Measurements from ENCODE around the gene WNK2.

Gene WNK2

DNA sequence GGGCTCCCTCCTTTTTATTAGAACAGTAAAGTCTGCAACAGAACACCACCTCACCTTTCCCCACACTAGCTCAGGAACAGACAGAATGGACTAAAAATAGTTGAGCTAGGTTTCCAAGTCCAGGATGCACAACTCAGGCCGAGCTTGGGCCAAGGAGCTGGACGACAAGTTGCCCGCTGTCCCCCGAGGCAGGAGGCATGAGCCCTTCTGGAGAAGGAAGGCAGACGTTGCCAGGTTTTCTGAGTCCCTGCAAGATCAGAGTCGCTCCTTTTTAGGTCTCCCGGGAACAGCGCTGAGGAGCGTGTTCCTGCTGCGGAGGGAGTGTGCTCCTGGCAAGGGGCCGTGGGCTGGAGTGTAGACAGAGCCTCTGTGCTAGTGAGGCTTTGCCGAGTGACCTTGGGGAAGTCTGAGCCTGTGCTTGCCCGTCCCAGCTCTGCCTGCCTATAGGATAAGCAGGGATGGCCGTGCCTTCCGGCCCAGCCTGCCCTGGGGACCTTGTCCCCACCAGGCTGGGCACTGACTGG, 121.6 kb downstream of the WNK2 start:
- TF ChIP-seq EZH2phosphoT487 (IDR thresholded peaks at IDR 0.05; ENCODE audit: borderline replicate concordance, low read length), result no peak
- H3K4me3 ChIP-seq (ENCODE audit: low read length), result no peak overlapping the region
- no peaks in the 10 kb centered on the region for H3K27me3 ChIP-seq (ENCODE audit: control insufficient read depth, low read length)
- peaks cover 5% of the 10 kb centered on the region for H3F3A ChIP-seq (ENCODE audit: control insufficient read depth, insufficient read depth)
- H4K20me1 ChIP-seq (ENCODE audit: control insufficient read depth, insufficient read depth, low read depth, low read length), result no peaks in the 10 kb centered on the region
- no peak overlapping the region for H3K27ac ChIP-seq (ENCODE audit: low read depth, low read length)
- peaks cover 41% of the 10 kb centered on the region for H3K4me1 ChIP-seq (ENCODE audit: control insufficient read depth, low read length)
- H3K79me2 ChIP-seq (ENCODE audit: control insufficient read depth, low read length), result no peaks in the 10 kb centered on the region
- no peaks in the 10 kb centered on the region for H3K9me2 ChIP-seq (replicated peaks; ENCODE audit: control insufficient read depth, low read length)
- H3K36me3 ChIP-seq (ENCODE audit: control insufficient read depth, low read length), result peaks cover 15% of the 10 kb centered on the region
- H3K9me3 ChIP-seq (ENCODE audit: control insufficient read depth, insufficient read depth, low read length), result no peaks in the 10 kb centered on the region
- no peak overlapping the region for H3K4me2 ChIP-seq (ENCODE audit: low read length)

- Histone ChIP-seq H3K79me2 (ENCODE audit: control insufficient read depth, low read length) (no peaks in the 10 kb centered on the region), H3F3A (ENCODE audit: control insufficient read depth, insufficient read depth) (peaks cover 5% of the 10 kb centered on the region), H3K4me3 (ENCODE audit: low read length) (no peak overlapping the region), H3K4me2 (ENCODE audit: low read length) (no peak overlapping the region), H3K27me3 (ENCODE audit: control insufficient read depth, low read length) (no peaks in the 10 kb centered on the region), H3K9me2 (replicated peaks; ENCODE audit: control insufficient read depth, low read length) (no peaks in the 10 kb centered on the region), H3K9me3 (ENCODE audit: control insufficient read depth, insufficient read depth, low read length) (no peaks in the 10 kb centered on the region), H3K36me3 (ENCODE audit: control insufficient read depth, low read length) (peaks cover 10% of the 10 kb centered on the region), H3K27ac (ENCODE audit: low read depth, low read length) (no peak overlapping the region), H3K4me1 (ENCODE audit: control insufficient read depth, low read length) (peaks cover 36% of the 10 kb centered on the region), H4K20me1 (ENCODE audit: control insufficient read depth, insufficient read depth, low read depth, low read length) (no peaks in the 10 kb centered on the region)
- no peak for TF ChIP-seq EZH2phosphoT487 (IDR thresholded peaks at IDR 0.05; ENCODE audit: borderline replicate concordance, low read length)
- TF ChIP-seq, protein P1, sequence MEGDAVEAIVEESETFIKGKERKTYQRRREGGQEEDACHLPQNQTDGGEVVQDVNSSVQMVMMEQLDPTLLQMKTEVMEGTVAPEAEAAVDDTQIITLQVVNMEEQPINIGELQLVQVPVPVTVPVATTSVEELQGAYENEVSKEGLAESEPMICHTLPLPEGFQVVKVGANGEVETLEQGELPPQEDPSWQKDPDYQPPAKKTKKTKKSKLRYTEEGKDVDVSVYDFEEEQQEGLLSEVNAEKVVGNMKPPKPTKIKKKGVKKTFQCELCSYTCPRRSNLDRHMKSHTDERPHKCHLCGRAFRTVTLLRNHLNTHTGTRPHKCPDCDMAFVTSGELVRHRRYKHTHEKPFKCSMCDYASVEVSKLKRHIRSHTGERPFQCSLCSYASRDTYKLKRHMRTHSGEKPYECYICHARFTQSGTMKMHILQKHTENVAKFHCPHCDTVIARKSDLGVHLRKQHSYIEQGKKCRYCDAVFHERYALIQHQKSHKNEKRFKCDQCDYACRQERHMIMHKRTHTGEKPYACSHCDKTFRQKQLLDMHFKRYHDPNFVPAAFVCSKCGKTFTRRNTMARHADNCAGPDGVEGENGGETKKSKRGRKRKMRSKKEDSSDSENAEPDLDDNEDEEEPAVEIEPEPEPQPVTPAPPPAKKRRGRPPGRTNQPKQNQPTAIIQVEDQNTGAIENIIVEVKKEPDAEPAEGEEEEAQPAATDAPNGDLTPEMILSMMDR (IDR thresholded peaks at IDR 0.05; ENCODE audit: low read depth, low read length, poor library complexity, severe bottlenecking), result no peak
Measured at GRCh38 chr9:93306081-93306480, 122.1 kb downstream of the WNK2 start.

DNA sequence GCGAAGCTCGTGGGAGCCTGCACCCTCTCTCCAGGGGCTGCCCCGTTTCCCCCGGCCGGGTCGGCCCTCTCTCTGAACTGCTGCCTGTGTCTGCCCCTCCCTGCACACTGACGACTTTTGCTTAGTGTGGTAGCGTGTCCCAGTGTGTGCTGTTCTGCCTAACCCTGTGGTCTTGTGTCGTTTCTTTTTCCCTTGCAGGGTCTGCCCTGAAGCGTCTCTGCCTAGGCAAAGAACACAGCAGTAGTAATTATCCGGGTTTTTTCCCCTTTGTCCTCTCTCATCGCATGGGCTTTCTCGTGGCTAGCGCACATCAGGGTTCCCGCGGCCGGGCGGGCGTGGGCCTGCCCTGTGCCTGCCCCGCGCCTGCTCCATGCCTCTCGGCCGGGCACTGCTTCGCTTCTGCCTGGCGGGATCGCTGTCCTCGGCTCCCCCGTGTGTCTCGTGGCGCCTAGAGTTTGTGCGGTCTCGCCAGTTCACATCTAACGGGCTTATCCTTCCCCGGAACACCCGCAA, 122.7 kb downstream of the WNK2 start:
- no peak overlapping the region for H3K4me3 ChIP-seq (ENCODE audit: low read length)
- H3K9me2 ChIP-seq (replicated peaks; ENCODE audit: control insufficient read depth, low read length), result no peaks in the 10 kb centered on the region
- no peak overlapping the region for H3K4me2 ChIP-seq (ENCODE audit: low read length)
- H3K9me3 ChIP-seq (ENCODE audit: control insufficient read depth, insufficient read depth, low read length), result no peaks in the 10 kb centered on the region
- H3K27me3 ChIP-seq (ENCODE audit: control insufficient read depth, low read length), result no peaks in the 10 kb centered on the region
- H3F3A ChIP-seq (ENCODE audit: control insufficient read depth, insufficient read depth), result peaks cover 5% of the 10 kb centered on the region
- H4K20me1 ChIP-seq (ENCODE audit: control insufficient read depth, insufficient read depth, low read depth, low read length), result no peaks in the 10 kb centered on the region
- H3K4me1 ChIP-seq (ENCODE audit: control insufficient read depth, low read length), result peaks cover 31% of the 10 kb centered on the region
- H3K27ac ChIP-seq (ENCODE audit: low read depth, low read length), result no peak overlapping the region
- TF ChIP-seq, protein P1 (IDR thresholded peaks at IDR 0.05; ENCODE audit: low read depth, low read length, poor library complexity, severe bottlenecking), result no peak
- no peak for TF ChIP-seq EZH2phosphoT487 (IDR thresholded peaks at IDR 0.05; ENCODE audit: borderline replicate concordance, low read length)
- H3K36me3 ChIP-seq (ENCODE audit: control insufficient read depth, low read length), result peaks cover 4% of the 10 kb centered on the region; the same call in 1 of the 2 replicates
- H3K79me2 ChIP-seq (ENCODE audit: control insufficient read depth, low read length), result no peaks in the 10 kb centered on the region

GRCh38 chr9:93307468-93308157, 123.7 kb downstream of the WNK2 start:
- peaks cover 21% of the 10 kb centered on the region for H3K4me1 ChIP-seq (ENCODE audit: control insufficient read depth, low read length)
- no peaks in the 10 kb centered on the region; the same call in 1 of the 2 replicates for H3K36me3 ChIP-seq (ENCODE audit: control insufficient read depth, low read length)
- no peaks in the 10 kb centered on the region for H3K27me3 ChIP-seq (ENCODE audit: control insufficient read depth, low read length)
- peaks cover 5% of the 10 kb centered on the region for H3F3A ChIP-seq (ENCODE audit: control insufficient read depth, insufficient read depth)
- H3K27ac ChIP-seq (ENCODE audit: low read depth, low read length), result no peak overlapping the region
- no peak overlapping the region for H3K4me3 ChIP-seq (ENCODE audit: low read length)
- H3K9me3 ChIP-seq (ENCODE audit: control insufficient read depth, insufficient read depth, low read length), result no peaks in the 10 kb centered on the region
- no peaks in the 10 kb centered on the region for H3K9me2 ChIP-seq (replicated peaks; ENCODE audit: control insufficient read depth, low read length)
- H4K20me1 ChIP-seq (ENCODE audit: control insufficient read depth, insufficient read depth, low read depth, low read length), result no peaks in the 10 kb centered on the region
- TF ChIP-seq EZH2phosphoT487 (IDR thresholded peaks at IDR 0.05; ENCODE audit: borderline replicate concordance, low read length), result no peak
- TF ChIP-seq, protein P1 (IDR thresholded peaks at IDR 0.05; ENCODE audit: low read depth, low read length, poor library complexity, severe bottlenecking), result no peak
- H3K4me2 ChIP-seq (ENCODE audit: low read length), result no peak overlapping the region
- no peaks in the 10 kb centered on the region for H3K79me2 ChIP-seq (ENCODE audit: control insufficient read depth, low read length)

Data from DOHH2 (cell line).